HG03108 (cell line): ENCODE results near the gene SRSF3.
"Not testable (repeated sequence)": the region's sequence is repeated elsewhere in the genome, so short reads cannot be mapped to it uniquely, and the experiment has no call there.

Source experiments
- ATAC-seq: cut with Tn5 transposase; IDR thresholded peaks from one replicate; pipeline ENCODE4 v1.9.1; 2021; ENCODE audit warnings: moderate library complexity; ENCODE audit not compliant: unreplicated experiment

SRSF3 gene

GRCh38 chr6:36574679-36575078 lies 19.5 kb upstream of the SRSF3 start:
- ATAC-seq, result no peak

GRCh38 chr6:36576578-36576977 lies 17.6 kb upstream of the SRSF3 start:
- no peak for ATAC-seq

GRCh38 chr6:36577301-36577700 lies 16.9 kb upstream of the SRSF3 start:
- no peak for ATAC-seq

- no peak for ATAC-seq
Observed at GRCh38 chr6:36578030-36578429, 16.1 kb upstream of the SRSF3 start.

GRCh38 chr6:36578431-36578830 lies 15.7 kb upstream of the SRSF3 start:
- no peak for ATAC-seq

- ATAC-seq, result no peak
Observed at GRCh38 chr6:36580184-36580526, 14.0 kb upstream of the SRSF3 start.

GRCh38 chr6:36581716-36582115 lies 12.4 kb upstream of the SRSF3 start:
- ATAC-seq, result no peak

GRCh38 chr6:36586606-36587005 lies 7.6 kb upstream of the SRSF3 start:
- ATAC-seq, result no peak

GRCh38 chr6:36589025-36589400 lies 5.1 kb upstream of the SRSF3 start:
- ATAC-seq, result not testable (repeated sequence)

- no peak for ATAC-seq
Observed at GRCh38 chr6:36590237-36590636, 3.9 kb upstream of the SRSF3 start.

GRCh38 chr6:36592221-36592655 lies 1.9 kb upstream of the SRSF3 start:
- ATAC-seq, result peak; percentile 47

GRCh38 chr6:36593569-36594028 lies 563 bp upstream of the SRSF3 start:
- ATAC-seq, result peak; percentile 15

- no peak for ATAC-seq
Observed at GRCh38 chr6:36594816-36595643, 868 bp downstream of the SRSF3 start.

- ATAC-seq, result no peak
Observed at GRCh38 chr6:36596356-36596755, 2.2 kb downstream of the SRSF3 start.

GRCh38 chr6:36597775-36598174 lies 3.6 kb downstream of the SRSF3 start:
- ATAC-seq, result no peak

GRCh38 chr6:36598326-36598725 lies 4.2 kb downstream of the SRSF3 start:
- ATAC-seq, result no peak

GRCh38 chr6:36598739-36599318 lies 4.7 kb downstream of the SRSF3 start:
- ATAC-seq, result no peak

GRCh38 chr6:36599791-36600209 lies 5.6 kb downstream of the SRSF3 start:
- ATAC-seq, result no peak

GRCh38 chr6:36600564-36601146 lies 6.5 kb downstream of the SRSF3 start:
- ATAC-seq, result no peak

- not testable (repeated sequence) for ATAC-seq
Observed at GRCh38 chr6:36601818-36602217, 7.7 kb downstream of the SRSF3 start.

- ATAC-seq, result no peak
Observed at GRCh38 chr6:36603222-36604089, 9.3 kb downstream of the SRSF3 start.
